SH-SY5Y (cell line): ENCODE results near the gene LPO.

ENCODE experiments used
- GATA2 ChIP-seq: IDR thresholded peaks from 2 replicates; pipeline ENCODE4 v1.6.1; 2011; ENCODE audit warnings: mild to moderate bottlenecking, low read depth, low read length
- GATA3 ChIP-seq: IDR thresholded peaks from 2 replicates; pipeline ENCODE4 v1.6.1; 2011; ENCODE audit warnings: low read depth, mild to moderate bottlenecking, low read length, moderate library complexity

DNA sequence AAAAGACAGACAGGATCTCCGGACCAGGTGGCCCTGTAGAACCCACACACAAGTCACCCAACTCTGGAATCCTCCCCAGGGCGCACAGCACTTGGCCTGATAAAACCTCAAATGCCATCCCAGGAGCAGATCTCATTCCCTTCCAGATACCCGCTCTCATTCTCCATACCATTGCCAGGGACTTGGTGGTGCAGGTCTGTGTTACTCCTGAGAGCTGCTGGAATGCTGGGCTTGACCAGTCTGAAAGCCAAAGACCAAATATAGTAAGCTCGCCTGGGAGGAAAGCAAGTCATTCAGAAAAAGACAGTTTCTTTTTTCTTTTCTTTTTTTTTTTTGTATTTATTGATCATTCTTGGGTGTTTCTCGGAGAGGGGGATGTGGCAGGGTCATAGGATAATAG lies 30.0 kb upstream of the LPO start:
- TF ChIP-seq GATA3 (no peak), GATA2 (no peak)
